NB4 (cell line): ENCODE measurements around the gene PARD3.
"Not testable (repeated sequence)": the region's sequence is repeated elsewhere in the genome, so short reads cannot be mapped to it uniquely, and the experiment has no call there.

Source experiments
- DNase-seq: peaks from one replicate; pipeline ENCODE4 v3.0.0; 2010; ENCODE audit warnings: low read depth
- H3K4me3 ChIP-seq: one replicate; pipeline ENCODE4 v1.5.1; 2011; ENCODE audit warnings: mild to moderate bottlenecking, low read depth, low read length, moderate library complexity
- CTCF ChIP-seq: IDR thresholded peaks from one replicate; pipeline ENCODE4 v1.5.1; 2012; ENCODE audit warnings: low read depth, low read length
- MAX ChIP-seq: IDR thresholded peaks from 2 replicates; pipeline ENCODE4 v1.6.1; 2011; ENCODE audit warnings: low read depth, low read length
- MYC ChIP-seq: IDR thresholded peaks from 2 replicates; pipeline ENCODE4 v1.6.1; 2011; ENCODE audit warnings: low read depth, low read length
- POLR2A ChIP-seq: IDR thresholded peaks from 2 replicates; pipeline ENCODE4 v1.6.1; 2011; ENCODE audit warnings: mild to moderate bottlenecking; ENCODE audit not compliant: insufficient read length; ENCODE audit errors: extremely low read depth

Gene PARD3

GRCh38 chr10:34399013-34399412 lies 416.1 kb downstream of the PARD3 start:
- H3K4me3 ChIP-seq, result no peak overlapping the region
- TF ChIP-seq POLR2A (no peak), MYC (no peak), MAX (no peak), CTCF (no peak)
- no peak for DNase-seq

- DNase-seq, result no peak
- no peak for TF ChIP-seq CTCF
- no peak for TF ChIP-seq MAX
- no peak for TF ChIP-seq MYC
- TF ChIP-seq POLR2A, result no peak
- H3K4me3 ChIP-seq, result no peak overlapping the region
These were observed 417.8 kb downstream of the PARD3 start for GRCh38 chr10:34397324-34397723.

- peak; percentile 62 for DNase-seq
These were observed 418.4 kb downstream of the PARD3 start for GRCh38 chr10:34396663-34397062.

GRCh38 chr10:34392641-34393170 lies 422.4 kb downstream of the PARD3 start:
- H3K4me3 ChIP-seq, result no peak overlapping the region
- DNase-seq, result no peak
- TF ChIP-seq MYC (no peak), CTCF (no peak), POLR2A (no peak), MAX (no peak)

More at GRCh38 chr10:34396663-34397062, 418.4 kb downstream of the PARD3 start:
- TF ChIP-seq MYC (no peak), CTCF (no peak), POLR2A (no peak), MAX (no peak)
- no peak overlapping the region for H3K4me3 ChIP-seq

GRCh38 chr10:34391168-34391567 lies 423.9 kb downstream of the PARD3 start:
- not testable (repeated sequence) for H3K4me3 ChIP-seq, DNase-seq

GRCh38 chr10:34389801-34390200 lies 425.3 kb downstream of the PARD3 start:
- no peak overlapping the region for H3K4me3 ChIP-seq
- TF ChIP-seq MAX (no peak), CTCF (no peak), MYC (no peak), POLR2A (no peak)
- DNase-seq, result no peak
